ENCODE measurements around the gene C6orf136.

DNA sequence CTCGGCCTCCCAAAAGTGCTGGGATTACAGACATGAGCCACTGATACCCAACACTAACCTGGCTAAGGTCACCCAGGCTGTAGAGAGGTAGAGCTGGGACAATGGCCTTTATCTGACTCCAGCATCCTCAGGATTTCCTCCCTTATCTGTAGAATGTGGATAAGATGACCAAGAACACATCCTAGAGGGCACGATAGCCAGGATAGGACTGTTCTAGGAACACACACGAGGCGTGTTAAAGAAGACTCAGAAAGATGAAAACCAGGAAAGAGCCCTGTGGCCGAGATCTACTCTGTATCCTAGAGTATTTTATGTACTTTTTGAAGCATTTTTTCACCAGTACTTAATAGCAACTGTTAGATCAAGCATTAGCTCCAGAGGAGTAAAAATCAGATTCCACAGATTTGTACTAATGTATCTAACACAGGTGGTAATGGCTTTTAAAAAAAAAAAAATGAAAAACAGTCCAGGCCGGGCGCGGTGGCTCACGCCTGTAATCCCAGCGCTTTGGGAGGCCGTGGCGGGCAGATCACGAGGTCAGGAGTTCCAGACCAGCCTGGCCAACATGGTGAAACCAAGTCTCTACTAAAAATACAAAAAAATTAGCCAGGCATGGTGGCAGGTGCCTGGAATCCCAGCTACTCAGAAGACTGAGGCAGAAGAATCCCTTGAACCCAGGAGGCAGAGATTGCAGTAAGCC, 47.2 kb upstream of the C6orf136 start:
- TF ChIP-seq, protein P1, sequence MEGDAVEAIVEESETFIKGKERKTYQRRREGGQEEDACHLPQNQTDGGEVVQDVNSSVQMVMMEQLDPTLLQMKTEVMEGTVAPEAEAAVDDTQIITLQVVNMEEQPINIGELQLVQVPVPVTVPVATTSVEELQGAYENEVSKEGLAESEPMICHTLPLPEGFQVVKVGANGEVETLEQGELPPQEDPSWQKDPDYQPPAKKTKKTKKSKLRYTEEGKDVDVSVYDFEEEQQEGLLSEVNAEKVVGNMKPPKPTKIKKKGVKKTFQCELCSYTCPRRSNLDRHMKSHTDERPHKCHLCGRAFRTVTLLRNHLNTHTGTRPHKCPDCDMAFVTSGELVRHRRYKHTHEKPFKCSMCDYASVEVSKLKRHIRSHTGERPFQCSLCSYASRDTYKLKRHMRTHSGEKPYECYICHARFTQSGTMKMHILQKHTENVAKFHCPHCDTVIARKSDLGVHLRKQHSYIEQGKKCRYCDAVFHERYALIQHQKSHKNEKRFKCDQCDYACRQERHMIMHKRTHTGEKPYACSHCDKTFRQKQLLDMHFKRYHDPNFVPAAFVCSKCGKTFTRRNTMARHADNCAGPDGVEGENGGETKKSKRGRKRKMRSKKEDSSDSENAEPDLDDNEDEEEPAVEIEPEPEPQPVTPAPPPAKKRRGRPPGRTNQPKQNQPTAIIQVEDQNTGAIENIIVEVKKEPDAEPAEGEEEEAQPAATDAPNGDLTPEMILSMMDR (IDR thresholded peaks at IDR 0.05), result no peak
- TF ChIP-seq POLR2A (IDR thresholded peaks at IDR 0.05), result no peak

Measured in adrenal gland (tissue), 5 donors.